ENCODE results near the gene SLC4A4.

DNA sequence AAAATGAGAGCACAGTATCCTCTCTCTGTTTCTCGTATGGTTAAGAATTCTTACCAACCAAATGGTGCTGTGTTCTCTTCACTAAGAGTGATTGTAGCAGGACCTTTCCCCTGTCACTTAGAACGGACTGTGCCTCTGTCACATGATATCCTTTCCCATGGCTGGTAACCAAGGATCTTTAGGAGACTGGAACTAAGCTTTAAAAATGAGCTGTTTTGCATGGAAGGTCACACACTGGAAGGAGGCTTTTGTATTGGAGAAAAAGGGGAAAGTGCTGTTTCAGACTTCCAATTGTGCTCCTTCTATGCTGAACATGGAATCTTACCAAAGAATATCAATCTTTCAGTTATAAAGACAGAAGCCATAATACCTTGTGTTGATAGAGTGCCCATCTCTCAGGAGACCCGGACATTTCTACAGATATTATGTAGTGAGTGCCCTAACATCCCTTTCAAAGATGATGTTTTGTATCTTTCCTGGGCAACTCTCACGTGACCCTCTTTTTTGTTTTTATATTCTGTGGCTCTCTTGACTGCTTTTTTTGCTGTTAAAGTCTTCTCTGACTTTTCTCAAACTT is 148.6 kb downstream of the SLC4A4 start:
- TF ChIP-seq ELF4 (IDR thresholded peaks at IDR 0.05) (no peak), TARDBP (IDR thresholded peaks at IDR 0.05) (no peak), SUZ12 (IDR thresholded peaks at IDR 0.05) (no peak), BHLHE40 (IDR thresholded peaks at IDR 0.05; ENCODE audit: borderline replicate concordance) (no peak), FOXM1 (IDR thresholded peaks at IDR 0.05; ENCODE audit: borderline replicate concordance) (no peak), FOXA1 (IDR thresholded peaks at IDR 0.05) (no peak), ZNF384 (IDR thresholded peaks at IDR 0.05) (no peak)

Data from HEK293T (cell line).